HepG2 (cell line): Measurements from ENCODE around the gene CAPZA2. TPM values are rescaled to one million over a fixed set of nuclear protein-coding genes. Genes with fewer than 3 reads are reported as not detected.

Experiments used
- ATAC-seq: fragments of 200-7000 bp; cut with Tn5 transposase; 3 replicates; pipeline ENCODE4 v1.9.1; 2020; ENCODE audit warnings: mild to moderate bottlenecking, moderate library complexity
- BruUV-seq: library from RNA; stranded (reverse); fragments of 400-500 nt; replicated peaks from 2 replicates; lab custom pipeline; 2021; lab: Mats Ljungman, UMichigan
- CTCF ChIA-PET: fragments of 300-600 bp; formaldehyde crosslinking; extraction: SDS; loops from one replicate; lab custom pipeline; 2021; ENCODE audit warnings: low total read pairs, inconsistent platforms, low intra/inter-chr PET ratio; lab: Yijun Ruan, JAX
- POLR2A ChIA-PET: fragments of 350-600 bp; sonication (Branson Sonifier 250); formaldehyde crosslinking; loops from one replicate; lab custom pipeline; 2020; ENCODE audit warnings: antibody characterized with exemption, inconsistent platforms; lab: Yijun Ruan, JAX
- DNase-seq: peaks from one replicate; pipeline ENCODE4 v3.0.0-alpha.2; 2015; ENCODE audit warnings: low spot score
- FAIRE-seq: peaks from 3 replicates; lab custom pipeline; 2011; peaks lifted over from hg19 to GRCh38; lab: Jason Lieb, UNC
- H2AFZ ChIP-seq: one replicate; pipeline ENCODE4 v1.6.1; 2011; ENCODE audit warnings: low read length, inconsistent platforms
- H3K27ac ChIP-seq: fragments of 300-600 bp; 3 replicates; pipeline ENCODE4 v1.8.0; 2011; ENCODE audit warnings: mixed run types, mild to moderate bottlenecking, mixed read lengths, low read length, inconsistent platforms; ENCODE audit not compliant: insufficient read depth; ENCODE audit errors: extremely low read length
- H3K27me3 ChIP-seq, 2 experiments: fragments of 200-600 bp in 1 of 2; 2 replicates in 1 of 2; 3 replicates in 1 of 2; pipeline versions ENCODE4 v1.6.0 to v1.8.0; 2011; ENCODE audit warnings: low read length in 2 of 2, mild to moderate bottlenecking in 2 of 2, moderate library complexity in 2 of 2, inconsistent platforms in 1 of 2; ENCODE audit not compliant: insufficient read depth in 2 of 2, control insufficient read depth in 1 of 2
- H3K36me3 ChIP-seq, 2 experiments: fragments of 200-600 bp in 1 of 2; replicated peaks in 1 of 2; 2 replicates in 1 of 2; 3 replicates in 1 of 2; pipeline versions ENCODE4 v1.5.1 to v1.8.0; 2011; ENCODE audit warnings: low read length in 2 of 2, inconsistent platforms in 1 of 2; ENCODE audit not compliant: insufficient read depth in 2 of 2, control insufficient read depth in 1 of 2
- H3K4me1 ChIP-seq: 2 replicates; pipeline ENCODE4 v1.5.1; 2012; ENCODE audit warnings: low read length, inconsistent platforms; ENCODE audit not compliant: insufficient read depth
- H3K4me2 ChIP-seq: 2 replicates; pipeline ENCODE4 v1.6.0; 2011; ENCODE audit warnings: low read depth, low read length, inconsistent platforms
- H3K4me3 ChIP-seq, 3 experiments: fragments of 200-600 bp in 1 of 3; sonication (generic), shearing (Covaris generic) in 1 of 3; replicated peaks in 1 of 3; 2 replicates each; pipeline ENCODE4 v1.5.1; 2011 to 2016; ENCODE audit warnings: low read length in 3 of 3, inconsistent platforms in 2 of 3, low read depth in 2 of 3, mild to moderate bottlenecking in 2 of 3, control low read depth in 1 of 3, mixed read lengths in 1 of 3; ENCODE audit not compliant: insufficient read depth in 1 of 3
- H3K79me2 ChIP-seq: one replicate; pipeline ENCODE4 v1.6.1; 2011; ENCODE audit warnings: low read length, inconsistent platforms; ENCODE audit not compliant: insufficient read depth
- H3K9ac ChIP-seq: 2 replicates; pipeline ENCODE4 v1.6.0; 2011; ENCODE audit warnings: mild to moderate bottlenecking, low read depth, low read length, inconsistent platforms; ENCODE audit not compliant: insufficient read depth
- H3K9me3 ChIP-seq: 2 replicates; pipeline ENCODE4 v1.5.1; 2012; ENCODE audit warnings: mild to moderate bottlenecking, low read length
- H4K20me1 ChIP-seq: 2 replicates; pipeline ENCODE4 v1.6.0; 2011; ENCODE audit warnings: inconsistent platforms, mild to moderate bottlenecking, low read length, moderate library complexity; ENCODE audit not compliant: insufficient read depth
- GABPA ChIP-seq, 2 experiments: IDR thresholded peaks; 2 replicates each; pipeline ENCODE4 v1.6.1; 2011 to 2016; ENCODE audit warnings: low read depth in 2 of 2, low read length in 1 of 2, missing biosample characterization in 1 of 2, missing genetic modification characterization in 1 of 2
- GMEB2 ChIP-seq: IDR thresholded peaks from 2 replicates; pipeline ENCODE4 v1.6.1; 2016; ENCODE audit warnings: missing biosample characterization, missing genetic modification reagents, low read depth
- LRRFIP1 ChIP-seq: sonication (generic); formaldehyde crosslinking; conservative IDR thresholded peaks from 2 replicates; pipeline ENCODE4 v1.4.0; 2020; ENCODE audit warnings: missing genetic modification reagents
- MXD3 ChIP-seq: IDR thresholded peaks from 2 replicates; pipeline ENCODE4 v1.6.1; 2016; ENCODE audit warnings: mild to moderate bottlenecking, missing biosample characterization, missing genetic modification reagents
- NFRKB ChIP-seq: fragments of 450-650 bp; IDR thresholded peaks from 2 replicates; pipeline ENCODE4 v1.6.1; 2017
- NRL ChIP-seq: sonication (generic); formaldehyde crosslinking; IDR thresholded peaks from 2 replicates; pipeline ENCODE4 v1.5.0; 2020; ENCODE audit warnings: missing genetic modification reagents, mild to moderate bottlenecking, moderate library complexity, borderline replicate concordance
- RFXANK ChIP-seq: IDR thresholded peaks from 2 replicates; pipeline ENCODE4 v1.6.1; 2016
- TAF1 ChIP-seq: sonication (generic); formaldehyde crosslinking; IDR thresholded peaks from 2 replicates; pipeline ENCODE4 v1.4.0; 2020; ENCODE audit warnings: missing genetic modification reagents
- TARDBP ChIP-seq: sonication (generic); formaldehyde crosslinking; IDR thresholded peaks from 2 replicates; pipeline ENCODE4 v1.8.0; 2022; ENCODE audit warnings: mild to moderate bottlenecking, missing genetic modification reagents
- TCF7L2 ChIP-seq: IDR thresholded peaks from 2 replicates; pipeline ENCODE4 v1.6.1; 2011; ENCODE audit warnings: mild to moderate bottlenecking, low read depth, low read length, moderate library complexity
- TFAP4 ChIP-seq: sonication (generic); IDR thresholded peaks from 2 replicates; pipeline ENCODE4 v1.6.1; 2016; ENCODE audit warnings: low read depth, borderline replicate concordance
- YEATS4 ChIP-seq: sonication (generic); formaldehyde crosslinking; IDR thresholded peaks from 2 replicates; pipeline ENCODE4 v1.4.0; 2020; ENCODE audit warnings: missing genetic modification reagents, borderline replicate concordance
- ZNF253 ChIP-seq: sonication (generic); formaldehyde crosslinking; IDR thresholded peaks from 2 replicates; pipeline ENCODE4 v1.8.0; 2022; ENCODE audit warnings: mild to moderate bottlenecking, missing genetic modification reagents, borderline replicate concordance
- ZSCAN9 ChIP-seq: IDR thresholded peaks from 2 replicates; pipeline ENCODE4 v1.6.1; 2016; ENCODE audit warnings: borderline replicate concordance
- WGBS: methylation state at CpG from one replicate; pipeline ENCODE4 v1.1.6; 2017; ENCODE audit warnings: low lambda C conversion rate; 5-methylcytosine and 5-hydroxymethylcytosine counted together
- in situ Hi-C: cut with HindIII; loops from 2 replicates; pipeline ENCODE4 v1.10.0; 2017; ENCODE audit warnings: low pct_unique_long_range_greater_than_20kb; ENCODE audit not compliant: extremely low pct_ligation_motif_present
- intact Hi-C: fragments of 100-400 bp; cut with micrococcal nuclease; formaldehyde crosslinking; loops from one replicate; pipeline ENCODE4 v1.10.0; 2022; ENCODE audit not compliant: unreplicated experiment
- polyA plus RNA-seq, 8 experiments: library from polyadenylated mRNA; depleted of rRNA in 3 of 8; stranded (reverse) in 7 of 8; unstranded in 1 of 8; fragments of >200 nt; fragmentation: Illumina TruSeq in 4 of 8; extraction: Trizol in 4 of 8; gene quantifications; 2 replicates each; pipeline versions ENCODE4 v1.2.1 to v1.2.3, GENCODE V29; 2011 to 2016; ENCODE audit warnings: low read depth in 4 of 8, missing spikeins in 1 of 8, mixed read lengths in 1 of 8; ENCODE audit not compliant: insufficient read depth in 1 of 8
- total RNA-seq, 5 experiments: library from RNA; depleted of rRNA; stranded (reverse); fragments of >200 nt; fragmentation: Illumina TruSeq; extraction: Trizol; gene quantifications; 2 replicates each; pipeline ENCODE4 v1.2.3, GENCODE V29; 2016; ENCODE audit warnings: low read depth in 1 of 5
- TF ChIP-seq, protein P1 (sequence below), 2 experiments: IDR thresholded peaks; 2 replicates each; pipeline ENCODE4 v1.6.1; 2011 to 2012; ENCODE audit warnings: low read length in 2 of 2, borderline replicate concordance in 1 of 2, low read depth in 1 of 2, mild to moderate bottlenecking in 1 of 2, moderate library complexity in 1 of 2
- TF ChIP-seq, protein P2 (sequence below): IDR thresholded peaks from 2 replicates; pipeline ENCODE4 v1.6.1; 2016; ENCODE audit warnings: missing genetic modification reagents, missing compliant biosample characterization

The CAPZA2 gene
- total and polyA plus RNA-seq, 2 of the 13 experiments (the other 11 are each of a cell fraction or from before 2014, with no cell fraction given) = 38.4 to 199 TPM

DNA sequence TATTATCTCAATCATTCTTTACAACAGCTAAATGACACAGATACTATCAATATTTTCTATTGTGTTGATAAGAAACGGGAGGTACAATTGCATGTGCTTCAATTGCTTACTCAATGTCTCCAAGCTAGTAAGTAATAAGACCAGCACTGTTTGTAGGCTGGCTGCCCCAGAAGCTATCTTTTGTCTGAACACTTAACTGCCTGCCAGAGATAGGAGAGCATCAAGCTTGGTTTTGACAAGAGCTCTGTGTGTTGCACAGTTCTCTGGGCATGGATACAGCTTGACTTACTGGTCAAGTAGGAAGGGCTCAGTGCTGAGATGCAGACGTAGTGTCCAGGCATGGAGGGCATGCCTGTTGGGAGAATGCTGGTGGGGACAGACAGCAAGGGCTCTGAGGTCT, 26.3 kb upstream of the CAPZA2 start:
- no peaks in the 10 kb centered on the region for H4K20me1 ChIP-seq
- BruUV-seq = no TSS peak
- H3K27ac ChIP-seq = no peak overlapping the region
- ATAC-seq (no peak), DNase-seq (no peak), FAIRE-seq (no peak)
- in situ Hi-C loops (no loop called here), intact Hi-C loops (no loop called here)
- H3K79me2 ChIP-seq = no peaks in the 10 kb centered on the region
- no peaks in the 10 kb centered on the region for H3K27me3 ChIP-seq
- H3K9ac ChIP-seq = no peak overlapping the region
- H2AFZ ChIP-seq = no peak overlapping the region
- no peaks in the 10 kb centered on the region for H3K9me3 ChIP-seq
- CTCF ChIA-PET = no interaction called here
- peaks cover 2 to 5% of the 10 kb centered on the region in 2 experiments; a peak in 2 of 5 replicates for H3K36me3 ChIP-seq
- WGBS = 73% methylated on average over 2 of the region's 2 CpGs
- POLR2A ChIA-PET = no interaction called here
- H3K4me2 ChIP-seq = no peak overlapping the region
- no peak overlapping the region for H3K4me3 ChIP-seq
- peaks cover 13% of the 10 kb centered on the region for H3K4me1 ChIP-seq
- TF ChIP-seq GABPA (IDR thresholded peaks at IDR 0.05; ENCODE audit: low read depth, low read length) (no peak), GABPA (CRISPR knock-in tag; IDR thresholded peaks at IDR 0.05; ENCODE audit: low read depth) (no peak), YEATS4 (no peak), LRRFIP1 (CRISPR knock-in tag) (no peak), ZSCAN9 (CRISPR knock-in tag) (no peak), GMEB2 (CRISPR knock-in tag) (no peak), MXD3 (CRISPR knock-in tag) (no peak), RFXANK (CRISPR knock-in tag) (no peak), TCF7L2 (no peak), TARDBP (no peak), ZNF253 (CRISPR knock-in tag) (no peak), NFRKB (no peak), TFAP4 (no peak), TAF1 (CRISPR knock-in tag) (no peak), NRL (CRISPR knock-in tag) (no peak)
- TF ChIP-seq, protein P1, sequence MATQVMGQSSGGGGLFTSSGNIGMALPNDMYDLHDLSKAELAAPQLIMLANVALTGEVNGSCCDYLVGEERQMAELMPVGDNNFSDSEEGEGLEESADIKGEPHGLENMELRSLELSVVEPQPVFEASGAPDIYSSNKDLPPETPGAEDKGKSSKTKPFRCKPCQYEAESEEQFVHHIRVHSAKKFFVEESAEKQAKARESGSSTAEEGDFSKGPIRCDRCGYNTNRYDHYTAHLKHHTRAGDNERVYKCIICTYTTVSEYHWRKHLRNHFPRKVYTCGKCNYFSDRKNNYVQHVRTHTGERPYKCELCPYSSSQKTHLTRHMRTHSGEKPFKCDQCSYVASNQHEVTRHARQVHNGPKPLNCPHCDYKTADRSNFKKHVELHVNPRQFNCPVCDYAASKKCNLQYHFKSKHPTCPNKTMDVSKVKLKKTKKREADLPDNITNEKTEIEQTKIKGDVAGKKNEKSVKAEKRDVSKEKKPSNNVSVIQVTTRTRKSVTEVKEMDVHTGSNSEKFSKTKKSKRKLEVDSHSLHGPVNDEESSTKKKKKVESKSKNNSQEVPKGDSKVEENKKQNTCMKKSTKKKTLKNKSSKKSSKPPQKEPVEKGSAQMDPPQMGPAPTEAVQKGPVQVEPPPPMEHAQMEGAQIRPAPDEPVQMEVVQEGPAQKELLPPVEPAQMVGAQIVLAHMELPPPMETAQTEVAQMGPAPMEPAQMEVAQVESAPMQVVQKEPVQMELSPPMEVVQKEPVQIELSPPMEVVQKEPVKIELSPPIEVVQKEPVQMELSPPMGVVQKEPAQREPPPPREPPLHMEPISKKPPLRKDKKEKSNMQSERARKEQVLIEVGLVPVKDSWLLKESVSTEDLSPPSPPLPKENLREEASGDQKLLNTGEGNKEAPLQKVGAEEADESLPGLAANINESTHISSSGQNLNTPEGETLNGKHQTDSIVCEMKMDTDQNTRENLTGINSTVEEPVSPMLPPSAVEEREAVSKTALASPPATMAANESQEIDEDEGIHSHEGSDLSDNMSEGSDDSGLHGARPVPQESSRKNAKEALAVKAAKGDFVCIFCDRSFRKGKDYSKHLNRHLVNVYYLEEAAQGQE (IDR thresholded peaks at IDR 0.05; ENCODE audit: borderline replicate concordance in 1 of 2, low read depth in 1 of 2, low read length in 2 of 2) = no peak
- TF ChIP-seq, protein P2, sequence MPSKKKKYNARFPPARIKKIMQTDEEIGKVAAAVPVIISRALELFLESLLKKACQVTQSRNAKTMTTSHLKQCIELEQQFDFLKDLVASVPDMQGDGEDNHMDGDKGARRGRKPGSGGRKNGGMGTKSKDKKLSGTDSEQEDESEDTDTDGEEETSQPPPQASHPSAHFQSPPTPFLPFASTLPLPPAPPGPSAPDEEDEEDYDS (CRISPR knock-in tag) = no peak
